Measurements from ENCODE around the gene PITHD1.
"Not testable (repeated sequence)": the region's sequence is repeated elsewhere in the genome, so short reads cannot be mapped to it uniquely, and the experiment has no call there.

Gene PITHD1

DNA sequence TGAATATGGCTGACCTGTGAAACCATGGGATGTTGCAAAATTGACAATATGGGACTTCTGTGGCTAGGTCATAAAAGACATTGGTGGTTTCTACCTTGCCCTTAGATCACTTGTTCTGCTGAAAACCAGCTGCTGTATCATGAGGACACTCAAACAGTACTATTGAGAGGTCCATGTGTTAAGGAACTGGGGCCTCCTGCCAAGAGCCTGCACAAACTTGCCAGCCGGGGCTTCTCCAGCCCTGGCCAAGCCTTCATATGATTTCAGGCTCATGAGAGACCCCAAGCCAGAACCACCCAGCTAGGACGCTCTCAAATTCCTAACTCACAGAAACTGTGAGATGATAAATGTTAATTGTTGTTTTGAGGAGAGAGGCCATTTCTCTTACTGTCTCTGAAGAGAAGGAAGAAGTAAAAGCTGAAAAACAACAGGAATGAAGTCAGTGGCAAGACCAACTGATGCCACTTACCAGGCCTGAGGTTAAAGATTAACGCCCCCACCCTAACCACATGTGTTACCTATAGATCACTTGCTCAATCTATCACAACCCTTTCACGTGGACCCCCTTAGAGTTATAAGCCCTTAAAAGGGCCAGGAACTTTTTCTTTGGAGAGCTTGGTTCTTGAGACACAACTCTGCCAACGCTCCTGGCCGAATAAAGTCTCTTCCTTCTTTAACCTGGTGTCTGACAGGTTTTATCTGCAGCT is 3.9 kb upstream of the PITHD1 start:
- no peak for DNase-seq (ENCODE audit: low read depth)

DNA sequence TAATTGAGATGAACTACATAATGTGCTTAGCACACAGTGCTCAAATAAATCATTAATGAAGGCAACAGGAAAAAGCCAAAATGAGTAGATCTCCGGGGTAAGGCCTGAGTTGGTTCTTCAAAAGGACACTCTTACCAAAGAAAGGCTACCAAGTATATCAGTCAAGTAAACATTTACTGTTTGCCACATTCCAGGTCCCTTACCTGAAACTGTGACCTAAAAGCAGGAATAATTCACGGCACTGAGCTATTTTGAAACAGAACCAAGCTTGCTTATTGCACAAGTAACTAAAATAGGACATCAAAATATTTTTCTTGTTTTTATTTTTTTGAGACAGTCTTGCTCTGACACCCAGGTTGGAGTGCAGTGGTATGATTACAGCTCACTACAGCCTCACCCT is 2.0 kb upstream of the PITHD1 start:
- no peak for DNase-seq (ENCODE audit: low read depth)

DNA sequence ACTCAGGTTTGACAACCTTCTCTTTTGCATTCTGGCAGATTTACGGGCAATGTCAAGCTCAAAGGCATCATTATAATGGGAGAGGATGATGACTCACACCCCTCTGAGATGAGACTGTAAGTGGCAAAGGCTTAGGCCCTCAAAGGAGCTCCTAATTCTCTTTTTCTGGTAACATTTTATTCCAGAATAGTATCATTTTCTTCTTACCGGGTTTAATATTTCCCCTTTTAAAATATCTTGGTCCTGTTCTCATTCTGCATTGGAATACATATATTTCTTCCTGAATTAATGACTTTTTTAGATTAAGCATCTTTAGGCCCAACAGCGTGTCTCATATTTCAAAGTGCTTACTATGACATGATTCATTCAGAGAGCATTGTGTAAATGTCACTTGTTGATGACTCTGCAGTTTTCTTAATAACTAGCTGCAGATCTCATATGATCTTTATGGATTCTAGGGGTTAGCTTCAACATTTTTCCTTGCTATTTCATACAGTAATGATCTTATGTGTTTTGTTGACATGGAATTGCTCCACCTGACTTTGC is 1.7 kb downstream of the PITHD1 start:
- no peak for DNase-seq (ENCODE audit: low read depth)

DNA sequence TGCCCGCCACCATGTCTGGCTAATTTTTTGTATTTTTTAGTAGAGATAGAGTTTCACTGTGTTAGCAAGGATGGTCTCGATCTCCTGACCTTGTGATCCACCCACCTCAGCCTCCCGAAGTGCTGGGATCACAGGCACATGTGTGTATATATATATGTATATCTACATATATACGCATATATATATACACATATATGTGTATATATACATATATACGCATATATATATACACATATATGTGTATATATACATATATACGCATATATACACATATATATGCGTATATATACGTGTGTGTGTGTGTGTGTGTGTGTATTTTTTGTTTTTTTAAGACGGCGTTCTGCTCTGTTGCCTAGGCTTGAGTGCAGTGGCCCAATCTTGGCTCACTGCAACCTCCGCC is 4.9 kb downstream of the PITHD1 start:
- not testable (repeated sequence) for DNase-seq (ENCODE audit: low read depth)

DNA sequence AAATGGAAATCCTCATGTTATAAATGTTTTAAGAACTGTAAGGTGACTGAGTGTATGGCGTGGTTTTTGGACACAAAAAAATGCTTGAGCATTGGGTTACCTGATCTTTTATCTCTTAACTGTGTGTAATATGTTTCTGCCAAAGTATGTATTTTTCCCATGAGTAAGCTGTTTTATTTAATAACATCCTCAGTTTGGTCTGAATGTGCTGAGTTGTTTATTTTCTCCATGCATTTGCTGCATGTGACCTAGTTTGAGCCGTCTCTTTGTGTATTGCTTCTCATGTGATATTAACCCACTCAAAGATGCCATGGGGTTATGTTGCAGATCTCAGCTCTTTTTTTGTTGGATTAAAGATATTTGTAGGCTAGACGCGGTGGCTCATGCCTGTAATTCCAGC is 6.6 kb downstream of the PITHD1 start:
- DNase-seq (ENCODE audit: low read depth): no peak

DNA sequence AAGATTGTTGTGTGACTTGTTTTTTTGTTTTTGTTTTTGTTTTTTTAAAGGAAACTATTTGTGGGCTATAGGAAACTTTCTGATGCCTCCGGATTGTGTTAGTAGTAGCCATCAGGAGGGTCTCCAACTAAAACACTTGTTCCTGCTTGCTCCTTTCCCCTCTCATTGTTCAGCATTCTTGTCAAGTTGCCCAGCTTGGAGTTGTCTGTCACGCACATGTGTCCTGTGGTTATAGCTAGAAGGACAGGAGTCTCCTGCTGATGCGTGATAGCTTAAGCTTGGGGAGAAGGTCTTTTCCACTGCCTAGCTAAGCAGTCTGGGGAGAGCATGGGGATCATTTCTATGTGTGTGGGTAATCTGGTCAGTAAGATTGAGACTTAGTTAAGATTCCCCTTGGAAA is 9.5 kb downstream of the PITHD1 start:
- no peak for DNase-seq (ENCODE audit: low read depth)

DNA sequence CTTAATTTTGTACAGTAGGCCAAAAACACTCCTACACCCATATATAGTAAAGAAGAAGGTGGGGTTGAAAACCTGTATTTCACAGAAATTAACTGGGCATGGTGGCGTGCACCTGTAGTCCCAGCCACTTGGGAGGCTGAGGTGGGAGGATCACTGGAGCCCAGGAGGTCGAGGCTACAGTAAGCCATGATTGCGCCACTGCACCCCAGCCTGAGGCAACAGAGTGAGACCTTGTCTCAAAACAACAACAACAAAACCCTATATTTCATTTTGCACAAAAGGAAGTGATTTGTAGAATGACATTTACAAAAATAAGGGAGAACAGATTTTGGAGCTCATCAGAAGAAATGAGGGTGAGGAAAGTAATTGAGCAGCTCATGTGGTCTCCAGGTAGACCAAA is 10.5 kb downstream of the PITHD1 start:
- DNase-seq (ENCODE audit: low read depth): no peak

DNA sequence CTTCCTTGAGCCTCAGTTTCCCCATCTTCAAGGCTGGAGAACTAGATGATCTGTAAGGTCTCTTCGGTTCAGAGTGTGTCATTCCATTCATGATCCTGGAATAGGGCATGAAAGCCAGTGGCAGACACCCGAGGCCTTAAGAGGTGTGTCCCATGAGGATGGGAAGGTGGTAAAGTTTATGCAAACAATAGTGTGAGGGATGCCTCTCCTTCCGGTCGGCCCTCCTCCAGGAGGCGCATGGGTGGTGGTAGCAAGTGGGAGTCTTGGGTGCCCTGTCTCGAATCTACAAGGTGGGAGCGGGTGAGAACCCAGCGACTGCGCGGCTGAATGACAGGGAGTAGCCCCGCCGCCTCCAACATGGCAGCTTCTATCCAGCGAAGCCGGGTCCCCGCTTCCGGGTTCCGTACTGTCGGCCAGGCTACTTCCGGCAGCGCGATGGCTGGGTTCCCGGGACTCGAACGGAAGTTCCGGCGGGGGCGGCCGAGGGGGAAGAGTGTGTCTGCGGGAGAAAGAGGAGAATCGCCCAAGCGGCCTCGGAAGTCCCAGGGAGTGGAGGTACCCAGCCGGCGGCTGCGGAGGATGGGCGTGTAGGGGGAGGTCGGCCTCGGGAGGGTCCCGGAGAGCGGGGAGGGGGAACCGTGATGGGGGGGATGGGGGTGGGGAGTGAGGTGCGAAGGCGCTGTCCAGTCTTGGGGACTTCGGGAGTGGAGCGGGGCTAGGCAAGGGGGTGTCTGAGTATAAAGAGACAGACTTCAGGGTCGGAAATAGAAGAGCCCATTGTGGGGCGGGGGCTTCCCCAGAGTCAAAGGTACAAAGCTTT is 12.7 kb downstream of the PITHD1 start, which contains the start of gene LYPLA2:
TSS of gene LYPLA2 (plus strand) at position 450 of the 820 bp plus-strand sequence. CDS start 1,538 bp downstream, outside the sequence.
- DNase-seq (ENCODE audit: low read depth): peak; percentile 76

DNA sequence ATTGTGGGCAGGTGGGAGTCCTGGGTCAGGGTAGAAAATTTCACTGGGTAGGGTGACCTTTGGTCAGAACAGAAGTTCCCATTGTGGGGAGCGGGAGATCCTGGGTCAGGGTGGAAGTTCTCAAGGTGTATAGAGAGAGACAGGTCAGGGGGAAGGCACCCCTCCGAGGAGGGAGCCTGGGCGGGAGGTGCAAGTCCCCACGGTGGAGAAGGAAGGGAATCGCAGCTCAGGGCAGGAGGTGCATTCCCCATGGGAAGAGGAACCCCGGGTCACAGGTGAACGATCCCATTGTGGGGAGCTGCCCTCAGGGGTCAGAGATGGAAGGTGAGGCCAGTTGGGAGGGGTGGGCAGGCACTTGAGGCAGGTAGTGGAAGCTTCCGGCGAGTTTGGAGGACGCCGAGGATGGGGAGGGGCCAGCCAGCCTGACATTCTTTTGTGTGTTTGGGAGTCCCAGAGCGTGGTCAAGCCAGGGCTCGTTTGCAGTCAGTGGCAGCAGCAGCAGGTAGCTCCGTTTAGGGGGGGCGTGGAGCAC is 13.4 kb downstream of the PITHD1 start:
- DNase-seq (ENCODE audit: low read depth): no peak

DNA sequence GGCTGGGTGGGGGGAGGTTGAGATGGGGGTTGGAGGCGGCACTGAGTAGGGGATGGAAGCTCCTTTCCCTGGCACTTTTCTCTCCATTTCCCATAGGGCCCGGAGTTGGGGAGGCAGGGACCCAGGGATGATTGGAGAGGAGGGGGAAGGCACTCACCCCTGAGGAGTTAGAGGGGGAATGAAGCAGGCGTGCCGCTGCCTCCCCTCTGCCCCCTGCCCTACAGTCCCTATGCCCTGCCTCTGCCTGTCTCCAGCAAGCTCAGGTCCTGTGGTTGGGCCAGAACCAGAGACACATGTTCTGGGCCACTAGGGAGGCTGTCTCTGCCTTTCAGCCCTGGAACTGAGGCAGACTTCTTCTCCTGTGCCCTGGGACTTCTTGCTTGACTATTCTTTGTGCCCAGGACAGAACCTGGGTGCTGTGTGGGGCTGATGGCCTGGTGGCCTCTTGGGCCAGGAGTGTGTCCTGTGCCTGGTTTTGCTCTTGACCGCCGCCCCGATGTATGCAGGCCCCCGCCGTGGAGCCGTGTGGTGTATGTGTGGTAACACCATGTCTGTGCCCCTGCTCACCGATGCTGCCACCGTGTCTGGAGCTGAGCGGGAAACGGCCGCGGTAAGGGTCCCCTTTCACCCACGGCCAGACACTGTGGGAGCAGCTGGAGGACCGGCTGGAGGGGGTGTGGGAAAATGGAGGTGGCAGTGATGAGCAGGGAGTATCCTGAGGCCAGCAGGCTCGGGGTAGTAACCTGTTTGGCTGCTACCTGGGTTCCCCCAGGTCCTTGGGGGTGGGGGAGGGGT is 14.1 kb downstream of the PITHD1 start:
- DNase-seq (ENCODE audit: low read depth): no peak

DNA sequence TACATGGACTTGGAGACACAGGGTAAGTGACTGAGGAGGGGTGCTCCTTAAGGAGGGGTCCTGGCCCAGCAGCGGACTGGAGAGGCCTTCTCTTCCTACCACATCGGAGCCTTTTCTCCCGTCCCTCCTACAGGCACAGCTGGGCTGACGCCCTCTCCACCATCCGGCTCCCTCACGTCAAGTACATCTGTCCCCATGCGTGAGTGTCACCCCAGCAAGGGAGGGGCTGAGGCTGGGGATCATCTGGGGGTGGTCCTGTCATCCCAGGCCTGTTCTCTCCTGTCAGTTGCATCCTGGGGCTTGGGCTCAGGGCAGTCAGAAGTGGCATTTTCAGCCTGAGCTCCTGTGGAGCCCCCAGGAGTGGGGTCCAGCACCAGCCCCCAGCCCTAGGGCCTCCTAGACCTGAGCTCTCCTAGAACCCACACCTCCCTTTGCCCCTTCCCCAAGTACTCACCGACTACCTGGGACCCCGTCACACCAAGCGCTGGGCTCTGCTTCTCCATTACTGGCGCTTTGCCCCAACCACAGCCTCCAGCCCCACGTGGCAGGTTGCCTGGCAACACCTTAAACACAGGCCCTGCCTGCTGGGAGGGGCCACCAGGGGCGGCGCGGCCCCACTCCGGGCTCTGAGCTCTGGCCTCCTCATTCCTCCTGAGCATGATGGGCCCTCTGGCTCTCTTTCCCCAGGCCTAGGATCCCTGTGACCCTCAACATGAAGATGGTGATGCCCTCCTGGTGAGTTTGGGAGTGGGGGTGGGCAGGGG is 15.0 kb downstream of the PITHD1 start:
- DNase-seq (ENCODE audit: low read depth): no peak

DNA sequence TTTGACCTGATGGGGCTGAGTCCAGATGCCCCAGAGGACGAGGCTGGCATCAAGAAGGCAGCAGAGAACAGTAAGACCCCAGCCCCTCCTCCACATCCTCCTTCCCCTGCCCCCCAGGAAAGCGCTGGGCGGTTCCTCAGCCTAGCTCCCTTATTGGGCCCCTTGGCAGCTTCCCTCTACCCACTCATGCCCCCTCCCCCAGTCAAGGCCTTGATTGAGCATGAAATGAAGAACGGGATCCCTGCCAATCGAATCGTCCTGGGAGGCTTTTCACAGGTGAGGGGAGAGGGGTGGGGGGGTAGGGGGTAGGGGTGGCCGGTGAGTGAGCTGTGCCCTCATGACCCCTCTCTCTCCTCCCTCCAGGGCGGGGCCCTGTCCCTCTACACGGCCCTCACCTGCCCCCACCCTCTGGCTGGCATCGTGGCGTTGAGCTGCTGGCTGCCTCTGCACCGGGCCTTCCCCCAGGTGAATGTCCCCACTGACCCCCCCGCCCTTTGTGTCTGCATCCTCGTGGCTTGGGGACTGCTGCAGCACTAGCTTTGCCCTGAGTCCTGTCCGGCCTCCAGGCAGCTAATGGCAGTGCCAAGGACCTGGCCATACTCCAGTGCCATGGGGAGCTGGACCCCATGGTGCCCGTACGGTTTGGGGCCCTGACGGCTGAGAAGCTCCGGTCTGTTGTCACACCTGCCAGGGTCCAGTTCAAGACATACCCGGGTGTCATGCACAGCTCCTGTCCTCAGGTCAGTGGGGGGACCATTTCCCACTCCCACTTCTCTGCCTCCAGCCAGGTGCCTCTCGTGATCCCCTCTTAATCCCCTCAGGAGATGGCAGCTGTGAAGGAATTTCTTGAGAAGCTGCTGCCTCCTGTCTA is 15.9 kb downstream of the PITHD1 start:
- DNase-seq (ENCODE audit: low read depth): no peak

DNA sequence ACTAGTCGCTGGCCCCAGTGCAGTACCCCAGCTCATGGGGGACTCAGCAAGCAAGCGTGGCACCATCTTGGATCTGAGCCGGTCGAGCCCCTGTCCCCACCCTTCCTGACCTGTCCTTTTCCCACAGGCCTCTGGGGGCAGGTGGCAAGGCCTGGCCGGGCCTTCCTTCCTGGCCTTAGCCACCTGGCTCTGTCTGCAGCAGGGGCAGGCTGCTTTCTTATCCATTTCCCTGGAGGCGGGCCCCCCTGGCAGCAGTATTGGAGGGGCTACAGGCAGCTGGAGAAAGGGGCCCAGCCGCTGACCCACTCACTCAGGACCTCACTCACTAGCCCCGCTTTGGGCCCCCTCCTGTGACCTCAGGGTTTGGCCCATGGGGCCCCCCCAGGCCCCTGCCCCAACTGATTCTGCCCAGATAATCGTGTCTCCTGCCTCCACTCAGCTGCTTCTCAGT is 16.5 kb downstream of the PITHD1 start:
- DNase-seq (ENCODE audit: low read depth): not testable (repeated sequence)

DNA sequence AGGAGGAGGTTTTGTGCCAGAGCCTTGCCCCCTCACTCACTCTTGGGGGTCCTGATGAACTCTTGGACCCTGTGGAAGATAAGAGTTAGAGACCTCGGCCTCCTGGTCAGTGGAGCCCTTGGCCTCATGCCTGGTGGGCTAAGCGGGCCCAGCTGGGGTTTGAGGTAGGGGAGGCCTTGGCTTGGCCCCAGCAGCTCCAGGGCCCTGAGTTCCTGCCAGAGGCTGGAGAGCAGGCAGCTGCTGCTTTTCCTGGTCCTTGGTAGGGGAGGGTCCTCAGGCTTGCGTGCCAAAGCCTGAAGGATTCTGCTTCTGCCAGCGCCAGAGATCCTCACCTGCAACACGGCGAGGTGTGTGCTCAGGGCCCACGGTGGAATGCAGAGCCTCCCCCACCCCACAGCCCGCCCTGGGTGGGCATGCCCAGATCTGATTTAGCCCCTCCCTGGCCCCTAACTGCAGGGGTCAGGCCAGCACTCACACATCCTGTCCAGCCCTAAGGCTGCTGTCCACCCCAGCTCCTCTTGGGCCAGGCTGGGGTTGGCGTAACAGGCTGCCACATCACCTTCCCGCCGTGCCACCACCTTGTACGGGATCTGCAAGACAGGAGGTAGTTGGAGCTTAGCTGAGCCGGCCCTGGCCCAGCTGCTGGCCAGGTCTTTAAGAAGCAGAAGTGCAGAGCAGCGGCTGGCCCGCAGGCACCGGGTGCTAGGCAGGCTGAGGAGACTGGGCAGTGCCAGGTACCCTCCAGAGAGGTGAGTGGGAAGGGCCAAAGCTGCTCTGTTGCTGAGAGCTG is 17.7 kb downstream of the PITHD1 start:
- no peak for DNase-seq (ENCODE audit: low read depth)

DNA sequence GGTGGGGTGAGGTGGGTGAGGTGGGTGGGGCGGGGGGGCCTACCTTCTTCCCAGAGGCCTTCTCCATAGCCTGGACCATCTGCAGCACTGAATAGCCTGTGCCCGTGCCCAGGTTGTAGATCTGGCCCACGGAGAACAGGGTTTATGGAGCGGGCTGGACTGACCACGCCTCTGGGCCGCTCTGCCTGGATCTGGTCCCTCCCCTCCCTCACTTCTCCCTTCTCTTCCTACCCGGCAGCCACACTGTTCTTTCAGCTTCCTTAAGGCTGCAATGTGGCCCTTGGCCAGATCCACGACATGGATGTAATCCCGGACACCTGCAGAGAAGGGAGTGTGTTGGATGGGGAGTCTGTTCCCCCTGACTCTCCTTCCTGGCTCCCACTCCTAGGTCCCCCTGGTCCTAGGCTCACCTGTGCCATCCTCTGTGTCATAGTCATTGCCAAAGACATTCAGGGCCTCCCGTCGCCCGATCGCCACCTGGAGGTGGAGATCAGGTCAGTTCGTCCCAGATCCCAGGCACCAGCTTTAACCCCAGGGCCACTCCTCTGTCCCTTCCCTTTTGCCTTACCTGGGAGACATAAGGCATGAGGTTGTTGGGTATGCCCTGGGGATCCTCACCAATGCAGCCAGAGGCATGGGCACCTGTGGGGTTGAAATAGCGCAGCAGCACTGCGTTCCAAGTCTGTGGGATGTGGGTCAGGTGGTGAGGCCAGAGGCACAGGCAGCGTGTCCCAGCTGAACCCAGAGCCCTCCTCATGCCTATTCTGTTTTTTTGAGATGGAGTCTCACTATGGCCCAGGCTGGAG is 18.5 kb downstream of the PITHD1 start:
- DNase-seq (ENCODE audit: low read depth): no peak

DNA sequence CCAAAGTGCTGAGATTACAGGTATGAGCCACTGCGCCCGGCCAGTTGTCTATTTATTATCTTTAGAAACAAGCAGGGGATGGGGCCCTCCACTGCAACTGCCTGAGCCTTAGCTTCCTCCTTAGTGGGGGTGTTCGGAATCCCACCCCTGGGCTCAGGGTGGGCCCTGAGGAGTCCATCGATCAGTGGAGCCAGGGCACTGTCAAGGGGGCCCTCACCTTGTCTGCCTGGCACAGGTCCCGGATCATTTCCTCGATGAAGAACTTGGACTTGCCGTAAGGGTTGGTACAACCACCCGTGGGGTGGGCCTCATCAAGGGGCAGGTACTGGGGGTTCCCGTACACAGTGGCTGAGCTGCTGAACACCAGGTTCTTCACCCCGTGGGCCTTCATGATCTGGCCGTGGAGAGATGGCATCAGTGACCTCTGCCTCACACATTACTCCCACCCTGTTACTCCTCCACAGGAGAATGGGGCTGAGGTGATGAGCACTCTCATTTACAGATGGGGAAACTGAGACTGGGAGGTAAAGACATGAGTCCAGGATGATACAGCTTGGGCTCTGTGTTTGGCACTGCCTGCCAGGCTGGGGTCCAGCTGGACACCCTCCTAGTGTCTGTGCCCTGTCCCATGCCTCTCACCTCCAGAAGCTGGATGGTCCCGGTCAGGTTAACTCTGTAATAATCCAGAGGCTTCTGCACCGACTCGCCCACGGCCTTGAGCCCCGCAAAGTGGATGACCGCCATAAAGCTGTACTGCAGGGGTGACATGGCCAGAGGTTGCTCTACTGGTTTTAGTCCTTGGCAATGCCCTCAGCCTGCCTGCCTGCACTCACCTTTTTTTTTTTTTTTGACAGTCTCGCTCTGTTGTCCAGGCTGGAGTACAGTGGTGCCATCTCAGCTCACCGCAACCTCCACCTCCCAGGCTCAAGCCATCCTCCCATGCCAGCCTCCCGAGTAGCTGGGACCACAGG is 19.5 kb downstream of the PITHD1 start:
- no peak for DNase-seq (ENCODE audit: low read depth)

DNA sequence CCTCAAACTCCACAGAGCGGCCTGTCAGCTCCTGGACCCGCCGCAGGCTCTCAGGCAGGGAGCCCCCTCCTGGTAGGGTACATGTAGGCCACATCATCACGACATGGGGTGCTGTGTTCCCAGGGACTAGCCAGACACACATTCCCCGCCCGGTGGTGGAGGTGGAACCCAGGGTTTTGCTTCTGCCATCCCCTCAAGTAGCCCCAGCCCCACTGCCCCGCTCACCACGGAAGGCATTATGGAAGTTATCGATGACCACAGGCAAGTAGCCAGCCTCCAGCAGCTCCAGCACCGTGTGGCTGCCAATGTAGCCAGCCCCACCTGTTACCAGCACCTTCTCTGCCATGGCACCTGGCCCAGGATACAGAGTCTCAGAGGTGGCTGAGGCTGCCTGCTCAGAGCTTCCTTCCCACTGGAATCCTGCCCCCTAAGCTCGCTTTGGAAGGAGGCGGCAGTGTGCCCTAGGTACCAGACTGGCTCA is 20.5 kb downstream of the PITHD1 start:
- DNase-seq (ENCODE audit: low read depth): no peak
